ENCODE measurements around the gene FSIP1.

Gene FSIP1

DNA sequence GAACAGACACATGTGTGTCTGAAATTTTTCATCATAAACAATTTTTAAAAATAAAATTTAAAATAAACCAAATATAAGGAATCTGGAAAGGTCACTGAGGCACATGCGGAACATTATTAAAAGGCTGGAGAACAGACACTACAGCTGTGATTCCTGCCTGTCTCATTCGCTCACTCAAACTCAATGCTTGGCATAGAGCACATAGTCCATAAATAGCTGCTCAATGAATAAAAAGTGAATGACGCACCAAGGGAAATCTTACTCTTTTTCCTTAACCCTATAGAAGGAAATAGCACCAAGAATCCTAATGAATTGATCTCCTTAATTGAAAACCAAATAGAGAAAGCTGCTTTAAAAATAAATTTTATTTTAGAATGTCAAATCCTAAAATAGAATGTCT is 98.4 kb downstream of the FSIP1 start:
- DNase-seq (ENCODE audit: low read depth in 2 of 2): no peak

DNA sequence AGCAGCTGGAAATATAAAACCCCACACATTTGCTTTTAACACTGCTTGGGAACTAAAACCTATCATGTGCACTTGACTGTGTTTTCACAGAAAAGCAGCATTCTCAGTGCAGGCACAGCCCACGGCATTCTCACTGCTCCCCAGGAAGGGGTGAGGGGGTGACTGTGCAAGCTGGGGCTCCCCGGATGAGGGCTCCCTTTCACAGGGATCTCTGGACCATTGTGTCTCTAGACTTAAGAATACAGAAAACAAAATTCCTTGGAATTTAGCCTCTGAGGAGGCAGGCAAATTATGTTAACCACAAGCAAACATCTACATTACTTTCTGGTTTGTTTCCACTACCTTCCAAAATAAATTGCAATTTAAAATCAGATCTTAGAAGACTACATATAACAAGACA is 100.3 kb downstream of the FSIP1 start:
- DNase-seq (ENCODE audit: low read depth in 2 of 2): no peak

GRCh38 chr15:39680868-39681267 is 101.8 kb downstream of the FSIP1 start:
- DNase-seq (ENCODE audit: low read depth in 2 of 2): peak; percentile 84 to 86

GRCh38 chr15:39672666-39673065 is 110.0 kb downstream of the FSIP1 start:
- DNase-seq (ENCODE audit: low read depth in 2 of 2): no peak

GRCh38 chr15:39672184-39672583 is 110.5 kb downstream of the FSIP1 start:
- DNase-seq (ENCODE audit: low read depth in 2 of 2): no peak

DNA sequence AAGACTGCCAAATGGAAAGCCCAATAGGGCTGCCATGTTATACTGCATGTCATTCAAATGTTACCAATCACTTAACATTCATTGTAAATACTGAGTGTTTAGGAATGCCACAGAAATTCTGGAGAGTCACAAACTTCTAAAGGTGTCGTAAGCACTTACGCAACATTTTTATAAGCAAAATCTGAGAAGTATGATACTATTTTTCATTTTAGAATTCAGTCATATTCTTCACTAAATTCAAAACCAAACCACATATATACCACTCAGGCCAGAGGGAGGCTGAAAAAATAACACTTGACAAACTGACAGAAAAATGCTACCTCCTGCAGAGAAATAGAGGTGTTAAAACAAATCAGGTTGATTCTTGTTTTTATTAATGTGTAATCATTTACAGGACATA is 112.0 kb downstream of the FSIP1 start:
- no peak for DNase-seq (ENCODE audit: low read depth in 2 of 2)

DNA sequence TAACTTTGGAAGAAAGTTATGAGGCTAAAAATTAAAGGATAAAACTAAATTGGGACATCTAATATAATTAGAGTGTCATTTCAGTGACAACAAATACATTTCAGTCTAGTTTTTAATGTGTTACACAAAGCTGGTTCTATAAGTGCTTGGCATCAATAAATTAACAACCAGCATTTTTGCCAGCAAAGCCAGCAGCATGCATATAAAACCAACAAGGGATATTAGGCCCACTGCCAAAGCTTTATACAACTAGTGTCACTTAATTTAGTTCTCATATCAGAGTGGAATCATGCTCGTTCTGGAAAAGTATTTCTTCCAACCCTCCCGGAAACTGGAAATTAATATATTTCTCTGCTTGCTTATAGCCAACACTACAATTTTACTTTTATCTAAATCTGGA is 113.0 kb downstream of the FSIP1 start:
- no peak for DNase-seq (ENCODE audit: low read depth in 2 of 2)

DNA sequence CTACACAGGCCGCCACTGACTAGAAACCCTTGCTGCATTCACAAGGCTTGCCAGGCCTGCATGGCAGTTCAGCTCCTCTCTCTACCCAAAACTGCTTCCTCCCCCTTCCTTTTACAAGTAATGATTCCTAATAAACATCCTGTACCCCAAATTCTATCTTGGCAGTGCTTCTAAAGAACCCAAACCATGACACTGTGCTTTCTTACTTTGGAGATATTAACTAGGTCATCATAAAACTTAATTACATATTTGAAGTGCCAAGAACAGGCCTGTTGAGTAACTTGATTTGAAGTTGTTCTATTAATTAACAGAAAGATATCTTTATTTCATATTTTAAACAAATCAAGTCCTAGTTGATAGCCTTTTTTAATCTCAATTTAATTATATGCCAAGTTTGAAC is 113.4 kb downstream of the FSIP1 start:
- DNase-seq (ENCODE audit: low read depth in 2 of 2): no peak

DNA sequence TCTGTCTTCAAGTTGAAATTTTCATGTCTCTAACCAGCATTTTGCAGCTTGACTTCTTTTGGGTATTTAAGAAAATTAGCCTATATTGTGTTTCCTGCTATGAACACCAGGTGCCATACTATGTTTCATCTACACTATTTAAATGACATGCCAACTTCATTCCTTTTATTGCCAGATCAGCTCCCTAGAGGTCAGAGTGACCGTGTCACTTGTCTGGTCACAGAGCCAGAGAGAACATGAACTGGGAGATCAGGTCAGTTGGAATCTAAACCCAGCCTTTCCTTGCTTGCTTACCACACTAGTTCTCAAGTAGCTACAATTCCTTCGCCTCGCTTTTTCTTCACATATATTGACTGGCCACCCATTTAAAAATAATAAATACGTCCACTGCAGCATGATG is 114.2 kb downstream of the FSIP1 start:
- DNase-seq (ENCODE audit: low read depth in 2 of 2): no peak

DNA sequence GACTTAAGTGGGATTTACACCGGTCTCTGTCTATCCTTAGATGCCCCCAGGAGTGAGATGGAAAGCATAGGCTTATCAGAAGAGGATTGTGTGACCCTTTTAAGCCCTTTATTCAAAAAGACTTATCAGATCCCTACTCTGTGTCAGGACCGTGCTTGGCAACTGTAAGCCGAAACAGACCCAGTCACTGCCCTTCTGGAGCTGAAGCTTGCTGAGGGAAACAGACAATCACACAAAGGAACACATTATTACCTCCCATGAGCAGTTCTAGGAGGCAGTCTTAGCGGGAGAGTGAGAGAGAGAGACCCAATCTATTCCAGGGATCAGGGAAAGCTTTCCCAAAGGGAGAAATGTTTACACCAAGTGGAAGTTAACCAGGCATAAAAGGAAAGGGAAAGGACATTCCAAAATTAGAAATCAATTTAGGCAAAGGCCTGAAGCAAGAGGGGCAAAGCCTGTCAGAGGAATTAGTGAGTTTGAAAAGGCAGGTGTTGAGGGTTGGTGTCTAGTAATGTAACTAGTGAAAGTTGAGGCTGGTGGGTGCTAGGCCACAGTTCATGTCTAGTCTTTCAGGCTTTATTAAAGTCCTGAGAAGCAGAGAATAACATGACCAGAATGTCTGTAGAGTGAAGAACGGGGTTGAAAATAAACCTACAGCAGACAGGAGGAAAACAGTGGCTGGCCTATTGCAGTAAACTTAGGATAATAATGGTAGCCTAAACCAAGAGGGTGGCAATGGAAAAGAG is 115.1 kb downstream of the FSIP1 start:
- no peak for DNase-seq (ENCODE audit: low read depth in 2 of 2)

- peak; percentile 67 to 69 for DNase-seq (ENCODE audit: low read depth in 2 of 2)
These were observed 116.0 kb downstream of the FSIP1 start for GRCh38 chr15:39666677-39667076.

DNA sequence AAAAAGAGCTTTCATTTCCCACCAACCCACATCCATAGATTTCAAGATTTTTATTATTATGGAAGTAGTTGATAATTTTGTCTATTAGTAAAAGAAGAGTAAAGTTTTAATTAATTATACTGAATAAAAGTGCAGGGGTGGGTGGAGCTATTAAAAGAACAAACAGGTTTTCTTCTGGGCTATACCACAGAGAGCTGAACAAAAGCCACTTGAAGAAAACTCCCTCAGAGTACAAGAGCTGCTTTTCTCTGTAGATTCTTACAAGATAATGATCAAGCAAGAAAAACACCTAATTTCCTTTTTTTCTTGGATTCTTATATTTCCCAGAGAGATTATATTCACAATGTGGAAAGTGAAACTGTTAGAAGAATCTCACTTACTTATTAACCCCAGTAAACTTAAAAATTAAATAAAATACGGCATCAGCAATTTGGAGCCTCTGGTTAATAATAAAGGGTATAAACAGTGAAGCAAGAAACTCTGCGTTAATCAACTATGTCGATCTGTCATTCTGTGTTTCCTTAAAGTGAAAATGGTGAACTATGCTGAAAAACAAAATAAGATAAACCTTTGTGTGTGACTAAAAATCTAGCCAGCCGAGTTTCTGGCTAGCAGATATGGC is 116.9 kb downstream of the FSIP1 start:
- no peak for DNase-seq (ENCODE audit: low read depth in 2 of 2)

DNA sequence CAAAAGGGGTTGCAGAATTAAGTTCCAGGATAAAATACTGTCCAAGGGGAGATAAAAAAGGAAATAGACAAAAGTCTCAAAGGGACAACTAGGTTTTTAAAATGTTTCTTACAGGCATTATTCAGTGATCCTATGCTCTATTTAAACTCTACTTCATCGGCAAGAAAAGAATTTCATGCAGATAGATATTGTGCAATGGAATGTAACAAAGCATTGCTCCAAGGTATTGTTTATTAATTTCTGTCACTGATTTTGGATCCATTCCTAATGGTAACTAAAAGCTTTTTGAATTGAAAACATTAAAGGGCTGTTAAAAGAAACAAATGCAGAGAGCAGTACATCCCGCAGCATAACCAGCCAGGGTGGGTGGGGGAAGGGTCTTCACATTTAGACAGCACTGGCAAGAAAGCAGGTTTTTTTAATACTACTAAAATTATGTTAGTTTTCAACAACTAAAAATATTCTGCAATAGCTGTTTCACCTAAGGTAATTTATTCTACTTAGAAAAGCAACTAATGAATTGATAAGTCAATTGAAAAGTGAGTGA is 118.9 kb downstream of the FSIP1 start:
- DNase-seq (ENCODE audit: low read depth in 2 of 2): no peak

DNA sequence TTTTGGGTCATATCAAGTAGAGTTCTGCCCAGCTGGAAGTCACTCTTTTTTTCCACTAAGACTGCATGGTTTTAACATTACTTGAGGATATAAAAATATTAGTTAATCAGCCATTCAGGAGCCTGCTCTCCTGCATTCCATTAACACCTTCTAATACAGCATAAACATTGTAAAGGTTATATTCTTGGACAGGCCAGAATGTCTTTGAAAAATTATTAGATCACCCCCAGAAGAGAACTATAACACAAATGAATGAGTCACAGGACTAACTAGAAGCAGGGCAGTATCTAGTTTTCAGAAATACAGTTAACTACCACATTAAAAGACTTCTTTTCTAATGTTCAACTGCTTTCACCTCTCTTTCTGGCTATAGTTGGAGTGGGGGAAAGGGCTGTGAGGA is 120.9 kb downstream of the FSIP1 start:
- DNase-seq (ENCODE audit: low read depth in 2 of 2): no peak

GRCh38 chr15:39658740-39659139 is 123.9 kb downstream of the FSIP1 start:
- no peak for DNase-seq (ENCODE audit: low read depth in 2 of 2)

GRCh38 chr15:39657668-39658067 is 125.0 kb downstream of the FSIP1 start:
- peak; percentile 55 to 59 for DNase-seq (ENCODE audit: low read depth in 2 of 2)

- DNase-seq (ENCODE audit: low read depth in 2 of 2): no peak
These were observed 125.5 kb downstream of the FSIP1 start for GRCh38 chr15:39657181-39657580.

GRCh38 chr15:39654304-39654703 is 128.3 kb downstream of the FSIP1 start:
- DNase-seq (ENCODE audit: low read depth in 2 of 2): no peak

- no peak for DNase-seq (ENCODE audit: low read depth in 2 of 2)
These were observed 130.8 kb downstream of the FSIP1 start for GRCh38 chr15:39651881-39652280.

GRCh38 chr15:39651295-39651694 is 131.3 kb downstream of the FSIP1 start:
- DNase-seq (ENCODE audit: low read depth in 2 of 2): no peak

GRCh38 chr15:39649757-39650156 is 132.9 kb downstream of the FSIP1 start:
- no peak for DNase-seq (ENCODE audit: low read depth in 2 of 2)

GRCh38 chr15:39646425-39646824 is 136.2 kb downstream of the FSIP1 start:
- DNase-seq (ENCODE audit: low read depth in 2 of 2): no peak

- no peak for DNase-seq (ENCODE audit: low read depth in 2 of 2)
These were observed 136.7 kb downstream of the FSIP1 start for GRCh38 chr15:39645976-39646257.
